ENCODE data around the gene MRNIP.

The MRNIP gene

GRCh38 chr5:179796877-179797608, 61.6 kb downstream of the MRNIP start:
- TF ChIP-seq CTCF (conservative IDR thresholded peaks at IDR 0.05; ENCODE audit: low read depth): no peak
- CTCF ChIA-PET: interaction anchor here (1.1 to 7.0 kb wide), 3 partner anchors 17 to 34 kb away, joined by 3 to 39 read pairs (median 3); no protein-coding TSS in a partner anchor
- POLR2A ChIA-PET (ENCODE audit: low non-redundant PET): interaction anchor here (0.7 kb wide), 1 partner anchor 24 kb away, joined by 4 read pairs; the partner anchor contains the start of gene SQSTM1
- no peak for DNase-seq (ENCODE audit: low spot score)
- peak overlapping the region; percentile 86 for H3K27ac ChIP-seq

DNA sequence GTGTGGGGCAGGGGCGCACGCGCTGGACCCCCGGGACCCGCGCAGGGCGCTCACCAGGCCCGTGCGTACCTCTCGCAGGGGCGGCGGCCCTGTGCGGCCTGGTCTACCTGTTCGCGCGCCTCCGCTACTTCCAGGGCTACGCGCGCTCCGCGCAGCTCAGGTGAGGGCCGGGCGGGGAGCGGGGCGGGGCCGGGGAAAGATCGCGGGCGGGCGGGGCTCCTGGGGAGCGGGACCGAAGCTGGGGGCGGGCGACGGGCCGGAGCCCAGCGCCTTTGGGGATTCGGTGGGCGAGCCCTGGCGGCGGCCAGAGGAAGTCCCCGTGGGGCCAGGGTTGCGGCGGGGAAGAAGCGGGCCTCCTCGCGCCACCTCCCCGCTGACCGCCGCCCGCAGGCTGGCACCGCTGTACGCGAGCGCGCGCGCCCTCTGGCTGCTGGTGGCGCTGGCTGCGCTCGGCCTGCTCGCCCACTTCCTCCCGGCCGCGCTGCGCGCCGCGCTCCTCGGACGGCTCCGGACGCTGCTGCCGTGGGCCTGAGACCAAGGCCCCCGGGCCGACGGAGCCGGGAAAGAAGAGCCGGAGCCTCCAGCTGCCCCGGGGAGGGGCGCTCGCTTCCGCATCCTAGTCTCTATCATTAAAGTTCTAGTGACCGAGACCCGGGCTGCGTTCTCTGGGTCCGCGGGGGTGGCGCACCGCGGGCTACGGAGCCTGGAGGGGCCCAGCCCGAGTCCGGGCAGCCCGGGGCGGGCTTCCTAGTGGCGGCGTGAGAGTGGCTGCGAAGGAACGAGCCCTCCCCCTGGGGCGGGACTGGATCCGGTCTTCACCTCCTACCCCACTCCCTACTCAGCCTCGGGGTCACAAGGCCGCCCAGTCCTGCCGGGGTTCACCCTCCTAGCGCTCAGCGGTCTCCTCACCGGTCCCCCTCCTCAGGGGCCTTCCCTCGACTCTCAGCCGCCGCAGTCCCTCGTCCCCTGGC, 62.5 kb downstream of the MRNIP start:
- TF ChIP-seq CTCF (conservative IDR thresholded peaks at IDR 0.05; ENCODE audit: low read depth): peak; percentile 95
- ChIA-PET POLR2A (ENCODE audit: low non-redundant PET) (interaction anchor here (0.7 to 0.8 kb wide), 2 partner anchors 9 to 25 kb away, joined by 4 read pairs; partner anchors contain the start of gene SQSTM1), CTCF (interaction anchor here (0.6 to 7.0 kb wide), 6 partner anchors 16 to 173 kb away, joined by 3 to 39 read pairs (median 3); no protein-coding TSS in a partner anchor)
- H3K27ac ChIP-seq: peak overlapping the region; percentile 86
- peak; percentile 80 for DNase-seq (ENCODE audit: low spot score)

DNA sequence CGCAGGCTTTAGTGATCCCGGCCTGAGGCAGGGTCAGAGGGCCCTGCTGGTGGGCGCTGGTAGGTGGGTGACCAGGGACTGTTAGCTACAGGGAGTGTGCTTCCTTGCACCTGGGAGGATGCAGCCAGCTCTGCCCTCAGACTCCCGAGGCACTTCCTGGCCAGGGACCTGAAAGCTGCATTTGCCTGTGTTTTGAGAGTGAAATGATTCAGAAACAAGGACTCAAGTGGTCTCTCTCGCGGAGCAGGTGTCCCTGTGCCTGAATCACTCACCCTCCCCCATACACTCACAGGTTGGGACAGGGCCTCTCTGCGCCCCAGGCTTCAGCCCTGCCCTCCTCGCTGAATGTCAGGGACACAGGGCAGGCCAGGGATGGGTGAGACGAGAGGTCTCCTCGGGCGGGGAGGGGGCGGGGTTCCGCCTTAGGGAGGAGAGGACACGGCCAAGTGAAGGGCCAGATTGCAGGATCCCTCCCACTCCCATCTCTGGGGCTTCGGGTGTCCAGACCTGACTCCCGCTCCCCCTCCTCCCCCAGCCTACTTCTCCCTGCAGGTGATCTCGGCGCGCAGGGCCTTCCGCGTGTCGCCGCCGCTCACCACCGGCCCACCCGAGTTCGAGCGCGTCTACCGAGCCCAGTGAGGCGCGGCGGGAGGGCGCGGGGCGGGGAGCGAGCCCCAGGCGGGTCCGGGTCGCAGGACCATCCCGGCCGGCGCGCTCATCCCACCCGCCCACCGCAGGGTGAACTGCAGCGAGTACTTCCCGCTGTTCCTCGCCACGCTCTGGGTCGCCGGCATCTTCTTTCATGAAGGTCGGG, 63.4 kb downstream of the MRNIP start:
- DNase-seq (ENCODE audit: low spot score): peak; percentile 40
- TF ChIP-seq CTCF (conservative IDR thresholded peaks at IDR 0.05; ENCODE audit: low read depth): no peak
- peak overlapping the region; percentile 86 for H3K27ac ChIP-seq
- CTCF ChIA-PET: interaction anchor here (0.6 to 7.0 kb wide), 4 partner anchors 32 to 173 kb away, joined by 3 to 39 read pairs (median 4); no protein-coding TSS in a partner anchor
- POLR2A ChIA-PET (ENCODE audit: low non-redundant PET): interaction anchor here (0.6 to 0.8 kb wide), 4 partner anchors 10 to 423 kb away, joined by 3 to 5 read pairs (median 4); no protein-coding TSS in a partner anchor

DNA sequence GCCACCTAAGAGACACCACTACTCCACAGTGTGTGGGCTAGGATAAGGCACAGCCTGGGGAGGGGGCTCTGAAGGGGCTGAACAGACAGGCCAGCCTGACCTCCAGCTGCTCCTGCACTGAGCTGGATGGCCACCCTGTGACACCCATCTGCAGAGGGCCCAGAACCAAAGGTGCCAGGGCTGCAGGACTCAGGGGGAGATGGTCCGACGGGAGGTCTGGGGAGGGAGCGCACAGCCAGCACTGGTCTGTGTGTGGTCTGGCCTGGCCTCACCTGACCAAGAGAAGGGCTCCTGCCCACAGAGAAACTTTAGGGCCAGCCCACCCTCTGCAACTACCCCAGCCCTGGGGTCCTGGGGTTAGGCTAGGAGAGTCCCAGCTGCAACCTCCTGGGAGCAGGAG, 64.0 kb downstream of the MRNIP start:
- TF ChIP-seq CTCF (conservative IDR thresholded peaks at IDR 0.05; ENCODE audit: low read depth): no peak
- DNase-seq (ENCODE audit: low spot score): no peak
- ChIA-PET POLR2A (ENCODE audit: low non-redundant PET) (interaction anchor here (0.6 to 0.7 kb wide), 3 partner anchors 12 to 423 kb away, joined by 3 to 5 read pairs (median 4); no protein-coding TSS in a partner anchor), CTCF (interaction anchor here (1.2 to 7.0 kb wide), 2 partner anchors 21 to 31 kb away, joined by 3 to 39 read pairs; no protein-coding TSS in a partner anchor)
- H3K27ac ChIP-seq: peak overlapping the region; percentile 86

GRCh38 chr5:179794171-179794570, 64.4 kb downstream of the MRNIP start:
- ChIA-PET POLR2A (ENCODE audit: low non-redundant PET) (interaction anchor here (1.0 kb wide), 1 partner anchor 31 kb away, joined by 3 read pairs; no protein-coding TSS in a partner anchor), CTCF (interaction anchor here (1.2 to 7.0 kb wide), 2 partner anchors 20 to 31 kb away, joined by 3 to 39 read pairs; no protein-coding TSS in a partner anchor)
- no peak for TF ChIP-seq CTCF (conservative IDR thresholded peaks at IDR 0.05; ENCODE audit: low read depth)
- no peak for DNase-seq (ENCODE audit: low spot score)
- H3K27ac ChIP-seq: peak overlapping the region; percentile 86

Data from RWPE1 (cell line).